Fibroblast of skin of left biceps (primary cell): ENCODE results near the gene SF3B3.
"Not testable (repeated sequence)": the region's sequence is repeated elsewhere in the genome, so short reads cannot be mapped to it uniquely, and the experiment has no call there.

Experiments
- DNase-seq, 2 experiments: peaks; one replicate each; pipeline ENCODE4 v3.0.0-alpha.2; 2013; ENCODE audit warnings: low read depth in 2 of 2

Gene SF3B3

GRCh38 chr16:70615945-70616344 lies 92.3 kb downstream of the SF3B3 start:
- no peak for DNase-seq

GRCh38 chr16:70621864-70622263 lies 98.2 kb downstream of the SF3B3 start:
- DNase-seq = not testable (repeated sequence)
